ENCODE results near the gene WDTC1. TPM values are rescaled to one million over a fixed set of nuclear protein-coding genes. Genes with fewer than 3 reads are reported as not detected.

WDTC1 gene
- total RNA-seq, 1 donor from 2014 or later: 18.2 TPM

GRCh38 chr1:27316860-27317259, 82.4 kb downstream of the WDTC1 start:
- Histone ChIP-seq H4K20me1 (ENCODE audit: insufficient read depth, low read length) (no peaks in the 10 kb centered on the region), H3K4me2 (ENCODE audit: low read length) (no peak overlapping the region), H3K9ac (ENCODE audit: low read length) (no peak overlapping the region), H3K4me1 (ENCODE audit: insufficient read depth, low read length) (no peaks in the 10 kb centered on the region), H3K27me3 (ENCODE audit: insufficient read depth, low read length) (peaks cover 5% of the 10 kb centered on the region), H3K36me3 (ENCODE audit: insufficient read depth, low read length) (no peaks in the 10 kb centered on the region), H3K4me3 (ENCODE audit: insufficient read depth, low read depth, low read length) (no peak overlapping the region), H3K79me2 (ENCODE audit: insufficient read depth, low read length) (no peaks in the 10 kb centered on the region), H3K27ac (ENCODE audit: low read depth, low read length) (no peak overlapping the region), H3K9me3 (ENCODE audit: insufficient read depth, low read depth, low read length) (no peaks in the 10 kb centered on the region), H2AFZ (ENCODE audit: low read depth, low read length) (no peak overlapping the region)
- Mint-ChIP-seq H3K27ac (ENCODE audit: unreplicated experiment) (no peak overlapping the region), H3K36me3 (ENCODE audit: low read depth, unreplicated experiment) (no peaks in the 10 kb centered on the region), H3K4me1 (ENCODE audit: low read depth, unreplicated experiment) (no peaks in the 10 kb centered on the region), H3K4me3 (ENCODE audit: unreplicated experiment) (no peak overlapping the region), H3K27me3 (ENCODE audit: low read depth, unreplicated experiment) (peaks cover 9% of the 10 kb centered on the region), H3K9me3 (ENCODE audit: unreplicated experiment) (no peaks in the 10 kb centered on the region)
- no peak for FAIRE-seq
- no peak for DNase-seq (ENCODE audit: low read depth)
- TF ChIP-seq EZH2 (IDR thresholded peaks at IDR 0.05; ENCODE audit: insufficient read depth, low read length): no peak

- H3K9me3 ChIP-seq (ENCODE audit: insufficient read depth, low read depth, low read length): no peaks in the 10 kb centered on the region
- no peak overlapping the region for H3K4me3 Mint-ChIP-seq (ENCODE audit: unreplicated experiment)
- no peak for DNase-seq (ENCODE audit: low read depth)
- no peak overlapping the region for H3K9ac ChIP-seq (ENCODE audit: low read length)
- no peaks in the 10 kb centered on the region for H3K36me3 ChIP-seq (ENCODE audit: insufficient read depth, low read length)
- no peak overlapping the region for H3K27ac ChIP-seq (ENCODE audit: low read depth, low read length)
- peaks cover 4% of the 10 kb centered on the region for H3K4me1 ChIP-seq (ENCODE audit: insufficient read depth, low read length)
- H3K27ac Mint-ChIP-seq (ENCODE audit: unreplicated experiment): no peak overlapping the region
- peak; percentile 34 for FAIRE-seq
- H3K9me3 Mint-ChIP-seq (ENCODE audit: unreplicated experiment): no peaks in the 10 kb centered on the region
- H3K4me3 ChIP-seq (ENCODE audit: insufficient read depth, low read depth, low read length): no peak overlapping the region
- H3K4me2 ChIP-seq (ENCODE audit: low read length): no peak overlapping the region
- peak overlapping the region; percentile 49 for H2AFZ ChIP-seq (ENCODE audit: low read depth, low read length)
- no peaks in the 10 kb centered on the region for H3K36me3 Mint-ChIP-seq (ENCODE audit: low read depth, unreplicated experiment)
- peaks cover 5% of the 10 kb centered on the region for H3K27me3 ChIP-seq (ENCODE audit: insufficient read depth, low read length)
- no peaks in the 10 kb centered on the region for H4K20me1 ChIP-seq (ENCODE audit: insufficient read depth, low read length)
- peaks cover 11% of the 10 kb centered on the region for H3K79me2 ChIP-seq (ENCODE audit: insufficient read depth, low read length)
- peaks cover 1% of the 10 kb centered on the region for H3K4me1 Mint-ChIP-seq (ENCODE audit: low read depth, unreplicated experiment)
- no peak for TF ChIP-seq EZH2 (IDR thresholded peaks at IDR 0.05; ENCODE audit: insufficient read depth, low read length)
- TF ChIP-seq, protein P1, sequence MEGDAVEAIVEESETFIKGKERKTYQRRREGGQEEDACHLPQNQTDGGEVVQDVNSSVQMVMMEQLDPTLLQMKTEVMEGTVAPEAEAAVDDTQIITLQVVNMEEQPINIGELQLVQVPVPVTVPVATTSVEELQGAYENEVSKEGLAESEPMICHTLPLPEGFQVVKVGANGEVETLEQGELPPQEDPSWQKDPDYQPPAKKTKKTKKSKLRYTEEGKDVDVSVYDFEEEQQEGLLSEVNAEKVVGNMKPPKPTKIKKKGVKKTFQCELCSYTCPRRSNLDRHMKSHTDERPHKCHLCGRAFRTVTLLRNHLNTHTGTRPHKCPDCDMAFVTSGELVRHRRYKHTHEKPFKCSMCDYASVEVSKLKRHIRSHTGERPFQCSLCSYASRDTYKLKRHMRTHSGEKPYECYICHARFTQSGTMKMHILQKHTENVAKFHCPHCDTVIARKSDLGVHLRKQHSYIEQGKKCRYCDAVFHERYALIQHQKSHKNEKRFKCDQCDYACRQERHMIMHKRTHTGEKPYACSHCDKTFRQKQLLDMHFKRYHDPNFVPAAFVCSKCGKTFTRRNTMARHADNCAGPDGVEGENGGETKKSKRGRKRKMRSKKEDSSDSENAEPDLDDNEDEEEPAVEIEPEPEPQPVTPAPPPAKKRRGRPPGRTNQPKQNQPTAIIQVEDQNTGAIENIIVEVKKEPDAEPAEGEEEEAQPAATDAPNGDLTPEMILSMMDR (IDR thresholded peaks at IDR 0.05; ENCODE audit: insufficient read depth, low read depth, low read length): no peak
- H3K27me3 Mint-ChIP-seq (ENCODE audit: low read depth, unreplicated experiment): peaks cover 9% of the 10 kb centered on the region
Observed at GRCh38 chr1:27318136-27318535, 83.7 kb downstream of the WDTC1 start.

DNA sequence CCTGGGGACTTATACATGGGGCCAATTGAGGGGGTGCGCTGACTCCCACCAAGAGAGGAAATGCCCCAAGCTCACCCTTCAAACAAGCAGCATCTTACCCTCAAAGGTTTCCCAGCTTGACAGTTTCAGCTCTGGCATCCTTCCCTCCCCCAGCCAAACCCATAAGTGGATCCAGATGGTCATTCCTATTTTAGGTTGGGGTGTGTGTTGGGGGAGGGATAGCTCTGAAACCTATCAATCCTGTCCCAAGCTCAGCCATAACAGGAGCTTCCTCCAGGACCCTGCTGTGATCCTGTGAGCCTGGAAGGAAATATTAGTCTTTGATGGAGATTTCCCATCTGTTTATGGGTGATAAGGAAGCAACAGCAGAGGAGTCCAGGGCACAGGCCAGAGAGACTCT, 84.2 kb downstream of the WDTC1 start:
- Histone ChIP-seq H2AFZ (ENCODE audit: low read depth, low read length) (peak overlapping the region; percentile 49), H3K4me2 (ENCODE audit: low read length) (no peak overlapping the region), H3K27me3 (ENCODE audit: insufficient read depth, low read length) (peaks cover 3% of the 10 kb centered on the region), H3K4me1 (ENCODE audit: insufficient read depth, low read length) (peaks cover 7% of the 10 kb centered on the region), H3K36me3 (ENCODE audit: insufficient read depth, low read length) (no peaks in the 10 kb centered on the region), H3K4me3 (ENCODE audit: insufficient read depth, low read depth, low read length) (no peak overlapping the region), H4K20me1 (ENCODE audit: insufficient read depth, low read length) (no peaks in the 10 kb centered on the region), H3K27ac (ENCODE audit: low read depth, low read length) (no peak overlapping the region), H3K79me2 (ENCODE audit: insufficient read depth, low read length) (peaks cover 15% of the 10 kb centered on the region), H3K9ac (ENCODE audit: low read length) (no peak overlapping the region), H3K9me3 (ENCODE audit: insufficient read depth, low read depth, low read length) (no peaks in the 10 kb centered on the region)
- H3K4me1 Mint-ChIP-seq (ENCODE audit: low read depth, unreplicated experiment): peaks cover 3% of the 10 kb centered on the region
- peaks cover 9% of the 10 kb centered on the region for H3K27me3 Mint-ChIP-seq (ENCODE audit: low read depth, unreplicated experiment)
- no peak for DNase-seq (ENCODE audit: low read depth)
- TF ChIP-seq, protein P1 (IDR thresholded peaks at IDR 0.05; ENCODE audit: insufficient read depth, low read depth, low read length): no peak
- no peak for TF ChIP-seq EZH2 (IDR thresholded peaks at IDR 0.05; ENCODE audit: insufficient read depth, low read length)
- H3K4me3 Mint-ChIP-seq (ENCODE audit: unreplicated experiment): no peak overlapping the region
- no peak overlapping the region for H3K27ac Mint-ChIP-seq (ENCODE audit: unreplicated experiment)
- H3K9me3 Mint-ChIP-seq (ENCODE audit: unreplicated experiment): no peaks in the 10 kb centered on the region
- FAIRE-seq: no peak
- H3K36me3 Mint-ChIP-seq (ENCODE audit: low read depth, unreplicated experiment): no peaks in the 10 kb centered on the region
